ENCODE results near the gene GPR15LG.
A peak's percentile ranks its signal among the peaks of the same experiment; 100 is the strongest.

The GPR15LG gene

DNA sequence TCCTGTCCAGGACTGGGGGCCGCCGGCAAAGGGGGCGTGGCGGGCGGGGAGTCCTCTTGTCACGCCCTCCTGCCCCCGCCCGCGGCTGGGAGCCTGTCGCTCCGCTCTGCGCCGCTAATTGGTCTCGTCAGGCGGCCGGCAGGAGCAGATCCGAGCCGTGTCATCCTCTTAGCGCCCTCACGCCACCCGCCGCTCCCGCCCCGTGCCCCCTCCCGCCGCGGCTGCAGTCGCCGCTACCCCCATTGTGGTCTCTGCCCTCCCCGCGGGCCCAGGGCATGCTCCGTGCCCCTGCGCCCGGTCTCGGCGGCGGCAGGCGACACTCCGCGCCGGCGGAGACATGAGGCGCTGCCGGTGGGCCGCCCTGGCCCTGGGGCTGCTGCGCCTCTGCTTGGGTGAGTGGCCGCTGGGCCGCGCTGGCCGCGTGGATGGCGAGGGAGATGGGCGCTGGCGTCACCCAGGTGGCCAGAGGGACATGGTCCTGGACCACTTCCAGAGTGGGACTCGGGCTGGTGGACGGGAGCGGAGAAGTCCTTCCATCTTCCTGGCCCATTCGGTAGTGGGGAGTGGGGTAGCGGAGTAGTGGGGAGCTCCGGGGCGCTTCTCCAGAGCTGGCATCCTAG lies 20.9 kb downstream of the GPR15LG start, which contains the start of gene CDHR1:
CDHR1 (plus strand) TSS at position 114 of the 620 bp plus-strand sequence; CDS start at position 338, 224 bp downstream.
- peak; percentile 14 for DNase-seq

DNA sequence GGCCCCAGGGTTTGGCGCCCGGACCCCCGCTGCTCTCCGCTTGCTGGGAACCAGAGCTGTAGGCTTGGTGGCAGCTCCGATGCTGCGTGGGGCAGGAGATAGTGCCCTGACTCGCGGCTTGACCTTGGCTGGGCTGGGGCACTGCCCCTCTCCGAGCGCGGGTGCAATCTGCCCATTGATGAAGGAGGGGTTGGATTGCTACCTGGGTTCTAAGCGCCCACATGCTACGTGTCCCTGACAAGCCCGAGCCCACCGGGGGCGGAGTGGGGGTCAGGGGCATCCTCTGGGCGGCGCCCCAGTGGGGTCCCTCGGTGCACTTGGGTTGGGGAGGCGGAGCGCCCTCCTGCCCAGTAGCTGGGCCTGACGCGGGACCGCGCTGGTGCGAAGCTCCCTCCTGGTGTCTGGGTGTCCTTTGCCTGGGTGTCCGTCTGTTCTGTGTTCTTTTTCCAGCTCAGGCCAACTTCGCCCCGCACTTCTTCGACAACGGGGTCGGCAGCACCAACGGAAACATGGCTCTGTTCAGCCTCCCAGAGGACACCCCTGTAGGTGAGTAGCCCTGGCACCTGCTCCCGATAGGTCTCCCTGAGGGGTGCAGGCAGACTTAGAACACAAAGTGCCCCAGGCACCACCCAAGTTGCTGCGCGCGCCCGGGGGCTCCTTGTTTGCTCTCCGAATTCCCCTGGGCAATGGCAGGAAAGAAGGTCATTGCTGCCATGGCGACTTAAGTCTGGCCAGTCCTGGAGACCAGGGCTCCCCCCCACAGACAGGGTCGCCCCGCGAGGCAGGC lies 21.6 kb downstream of the GPR15LG start:
- no peak for DNase-seq

DNA sequence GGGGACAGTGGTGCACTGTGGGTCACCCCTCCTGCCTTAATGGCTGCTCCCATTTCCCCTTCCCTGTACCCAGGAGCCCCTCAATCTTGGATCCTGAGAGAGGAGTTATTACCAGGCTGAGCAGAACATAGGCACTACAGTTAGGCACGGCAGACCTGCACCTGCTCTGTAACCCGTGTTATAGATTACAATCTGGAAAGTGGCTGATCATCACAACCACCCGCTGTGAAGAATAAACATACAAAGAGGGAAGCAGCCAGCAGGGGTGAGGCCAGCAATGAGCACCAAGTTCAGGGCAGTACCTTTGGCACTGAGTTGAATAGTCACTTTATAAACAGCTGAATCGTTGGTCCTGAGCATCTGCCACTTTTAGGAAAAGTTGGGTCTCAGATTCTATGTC lies 22.5 kb downstream of the GPR15LG start:
- no peak for DNase-seq

DNA sequence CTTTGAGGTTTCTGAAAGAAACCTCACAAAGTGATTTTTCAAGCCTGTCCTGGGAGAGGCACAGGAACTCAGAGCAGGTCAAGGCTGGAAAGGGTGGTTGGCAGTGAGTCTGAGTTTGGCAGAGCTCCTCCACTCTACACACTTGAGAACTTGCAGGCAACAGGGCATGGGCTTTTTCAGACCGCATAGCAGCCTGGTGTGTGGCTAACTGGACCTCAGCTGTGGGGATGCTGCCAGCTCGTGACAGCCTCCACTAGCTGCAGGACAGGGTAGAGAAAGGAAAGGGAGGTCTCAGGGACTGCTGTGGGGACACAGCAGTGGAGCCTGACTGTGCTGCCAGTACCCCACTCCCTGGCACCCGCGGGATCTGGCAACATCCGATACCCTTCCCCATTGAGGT lies 23.3 kb downstream of the GPR15LG start:
- no peak for DNase-seq

DNA sequence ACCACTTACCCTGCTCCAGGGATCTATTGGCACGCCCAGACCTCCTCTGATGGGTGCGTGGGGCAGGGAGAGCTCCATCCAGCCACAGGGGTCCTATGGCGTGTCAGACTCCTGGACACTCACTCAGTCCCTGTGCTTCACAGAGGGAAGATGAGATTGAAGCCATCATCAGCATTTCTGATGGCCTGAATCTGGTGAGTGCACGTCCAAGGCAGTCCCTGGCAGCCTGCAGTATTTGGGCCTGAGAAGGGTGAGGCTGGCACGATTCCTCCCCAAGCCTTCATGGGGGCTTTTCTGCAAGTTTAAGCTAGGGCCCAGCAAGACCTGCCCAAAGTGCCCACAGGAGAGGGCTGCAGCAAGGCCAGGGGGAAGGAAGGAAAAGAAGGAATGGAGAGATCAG lies 24.0 kb downstream of the GPR15LG start:
- DNase-seq: no peak

DNA sequence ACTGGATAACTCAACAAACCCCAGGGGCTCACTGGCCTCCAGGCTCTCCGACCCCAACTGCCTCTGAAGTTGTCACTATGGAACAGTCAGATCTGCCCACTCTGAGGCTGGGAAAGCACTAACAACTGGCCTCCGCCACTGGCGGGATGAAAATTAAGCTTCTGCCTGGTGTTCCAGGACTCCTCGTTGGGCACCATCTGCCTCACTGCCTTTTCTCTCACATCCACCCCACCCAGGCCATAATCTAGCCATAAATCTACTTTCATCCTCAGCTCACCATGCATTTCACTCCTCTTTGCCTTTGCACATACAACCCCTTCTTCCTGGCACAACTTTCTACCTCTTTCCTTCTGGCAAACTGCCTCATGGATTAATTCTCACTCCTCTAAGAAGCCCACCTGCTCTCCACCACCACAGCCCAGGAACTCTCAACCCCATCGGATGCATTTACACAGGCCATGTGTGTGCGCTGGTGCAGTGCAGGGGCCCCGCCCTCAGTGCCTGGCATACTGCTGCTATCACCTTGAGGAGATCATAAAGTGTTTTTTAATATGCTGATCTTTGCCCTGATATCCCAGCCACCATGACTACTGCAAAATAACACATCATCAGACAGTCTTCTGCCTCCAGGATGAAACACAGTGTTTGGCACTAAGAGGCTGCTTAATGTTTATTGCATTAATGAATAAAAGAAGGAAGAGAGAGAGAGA lies 24.8 kb downstream of the GPR15LG start:
- DNase-seq: no peak

DNA sequence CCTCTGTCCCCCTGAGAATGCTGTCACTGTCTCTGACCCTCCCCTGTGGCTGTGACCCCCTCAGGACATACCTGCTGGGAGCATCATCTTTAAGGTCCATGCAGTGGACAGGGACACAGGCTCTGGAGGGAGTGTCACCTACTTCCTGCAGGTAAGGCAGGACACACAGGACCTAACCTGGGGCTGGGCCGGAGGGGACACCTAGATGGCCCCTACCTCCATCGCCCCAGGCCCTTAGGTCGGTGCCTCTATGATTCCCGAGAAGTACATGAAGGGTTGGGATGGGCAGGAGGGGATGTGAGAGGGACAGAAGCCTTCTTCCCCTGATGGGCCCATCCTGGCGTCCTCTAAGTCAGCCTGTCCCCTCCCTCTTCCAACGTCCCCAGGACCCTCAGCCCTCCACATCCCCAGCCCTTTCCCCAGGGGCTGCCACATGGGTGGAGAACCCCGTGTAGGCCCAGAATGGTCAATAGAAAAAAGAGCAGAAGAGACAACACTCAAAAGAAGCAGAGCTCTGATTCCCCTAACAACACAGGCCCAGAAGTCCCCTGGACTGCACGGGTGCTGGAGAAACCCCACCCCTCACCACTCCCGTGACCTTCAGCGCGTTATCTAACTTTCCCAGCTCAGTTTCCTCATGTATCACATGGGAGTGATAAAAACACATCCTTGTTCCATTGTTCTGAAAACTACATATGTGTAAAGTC lies 27.1 kb downstream of the GPR15LG start:
- no peak for DNase-seq

DNA sequence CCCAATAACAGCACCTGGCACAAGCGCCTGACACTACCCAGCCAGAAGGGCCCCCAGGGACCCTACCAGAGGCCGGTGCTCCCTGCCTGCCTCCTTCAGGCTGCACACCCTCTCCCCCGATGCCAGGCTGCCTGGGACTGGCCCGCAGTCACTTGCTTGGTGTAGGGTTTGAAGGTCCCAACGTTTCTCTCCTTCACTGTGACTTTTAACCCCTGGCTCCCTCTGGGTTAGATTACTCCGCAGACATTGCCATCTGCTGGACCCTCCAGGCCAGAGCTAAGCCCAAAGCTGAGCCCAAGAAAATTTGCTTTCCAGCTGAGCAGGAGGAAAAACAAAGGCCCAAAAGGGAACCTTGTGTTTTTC lies 27.6 kb downstream of the GPR15LG start:
- DNase-seq: no peak

DNA sequence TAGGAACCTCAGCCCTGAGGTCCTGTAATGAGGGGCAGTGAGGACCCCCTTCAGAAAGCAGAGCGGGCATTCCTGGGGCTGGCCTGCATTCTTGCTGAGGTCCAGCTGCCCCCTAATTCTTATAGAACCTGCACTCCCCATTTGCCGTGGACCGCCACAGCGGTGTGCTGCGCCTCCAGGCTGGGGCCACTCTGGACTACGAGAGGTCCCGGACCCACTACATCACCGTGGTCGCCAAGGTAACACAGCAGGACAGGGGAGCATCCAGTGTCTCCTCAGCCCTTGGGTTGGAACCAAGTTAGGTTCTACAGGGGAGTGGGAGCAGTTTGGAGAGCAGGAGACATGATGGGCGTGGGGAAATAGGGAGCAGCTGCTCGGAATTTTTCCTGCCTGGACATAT lies 28.1 kb downstream of the GPR15LG start:
- DNase-seq: no peak

DNA sequence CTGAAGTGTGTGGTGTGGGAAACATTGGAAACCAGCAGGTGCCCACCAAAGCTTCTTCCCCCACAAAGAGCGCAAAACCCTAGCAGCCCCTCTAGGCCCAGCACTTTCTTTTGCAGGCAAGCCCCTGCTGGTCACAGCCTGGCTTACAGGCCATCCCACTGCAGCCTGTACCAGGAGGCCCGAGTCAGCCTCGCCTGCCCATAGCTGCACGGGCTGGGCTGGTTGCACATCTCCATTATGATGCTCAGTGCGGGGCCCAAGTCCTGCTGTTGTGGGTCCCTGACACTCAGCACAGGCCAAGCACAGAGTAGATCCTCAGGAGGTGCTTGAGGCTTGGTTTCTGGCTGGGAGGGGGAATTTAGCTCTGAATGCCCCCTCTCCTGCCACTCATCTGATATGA lies 28.7 kb downstream of the GPR15LG start:
- no peak for DNase-seq

DNA sequence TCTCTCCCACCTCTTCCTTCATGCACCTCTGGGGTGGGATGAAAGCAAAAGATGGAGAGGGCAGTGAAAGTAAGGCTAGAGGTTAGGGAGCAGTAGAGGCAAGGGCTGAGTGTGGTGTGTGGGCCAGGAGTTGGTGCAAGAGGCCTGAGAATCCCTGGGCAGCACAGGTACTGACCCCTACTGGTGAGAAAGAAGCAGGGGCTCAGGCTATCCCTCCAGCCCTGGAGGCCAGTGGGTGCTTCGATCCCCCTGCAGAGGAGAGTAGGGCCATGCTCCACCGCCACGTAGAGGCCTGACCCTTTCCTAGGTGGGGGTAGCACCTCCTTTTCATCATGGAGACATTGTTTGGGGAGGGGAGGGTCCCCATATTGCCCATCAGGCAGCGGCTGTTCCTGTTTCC lies 30.5 kb downstream of the GPR15LG start:
- no peak for DNase-seq

DNA sequence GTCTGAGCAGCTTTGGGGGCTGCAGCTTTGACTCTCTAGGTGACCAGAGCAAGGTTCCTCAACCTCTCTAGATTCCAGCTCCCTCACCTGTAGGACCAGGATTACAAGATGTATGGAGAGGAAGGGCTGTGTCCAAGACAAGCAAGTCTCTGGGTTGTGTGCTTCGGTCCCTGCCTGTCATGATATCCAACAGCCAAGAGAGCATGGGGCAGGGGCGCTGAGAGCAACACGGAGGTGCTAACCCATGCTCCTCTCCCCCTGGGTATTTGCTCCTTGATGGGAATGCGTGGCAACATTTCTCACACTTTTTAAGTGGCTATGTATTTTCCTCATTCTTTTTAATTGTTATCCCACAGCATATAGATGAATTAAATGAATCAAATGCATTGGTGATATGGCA lies 31.0 kb downstream of the GPR15LG start:
- no peak for DNase-seq

DNA sequence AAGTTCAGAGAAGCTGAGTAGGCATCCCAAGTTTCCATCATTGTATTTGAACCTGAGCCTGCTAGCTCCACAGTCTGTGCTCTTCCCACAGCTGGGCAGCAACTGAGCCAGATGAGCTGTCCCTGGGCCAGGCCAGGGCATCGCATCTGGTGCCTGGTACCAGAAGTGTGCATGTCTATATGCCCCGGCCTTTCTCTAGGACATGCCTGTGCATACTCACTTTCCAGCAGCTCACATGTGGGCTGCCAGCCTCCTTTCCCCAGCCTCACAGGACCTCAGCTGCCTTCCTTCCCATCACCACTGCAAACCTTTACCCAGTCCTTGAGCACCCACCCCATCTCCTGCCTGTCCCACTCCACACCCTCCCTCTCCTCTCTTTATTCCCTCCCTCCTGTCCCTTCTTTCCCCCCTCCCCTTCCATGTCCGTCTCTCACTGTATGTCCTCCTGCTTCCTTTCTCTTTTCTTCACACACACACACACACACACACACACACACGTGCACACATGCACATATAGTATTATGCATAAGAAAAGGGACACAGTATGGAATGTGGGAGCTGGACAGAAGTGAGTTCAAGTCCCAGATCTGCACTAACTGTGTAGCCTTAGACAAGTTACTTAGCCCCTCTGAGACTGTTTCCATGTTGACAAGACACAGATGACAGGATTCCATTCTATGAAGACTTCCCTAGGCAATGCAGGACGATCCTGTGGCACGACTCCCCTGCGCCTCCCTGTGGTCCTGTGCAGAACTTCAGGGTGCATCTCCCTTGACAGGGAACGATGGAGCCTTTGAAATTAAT lies 31.6 kb downstream of the GPR15LG start:
- peak; percentile 51 for DNase-seq

DNA sequence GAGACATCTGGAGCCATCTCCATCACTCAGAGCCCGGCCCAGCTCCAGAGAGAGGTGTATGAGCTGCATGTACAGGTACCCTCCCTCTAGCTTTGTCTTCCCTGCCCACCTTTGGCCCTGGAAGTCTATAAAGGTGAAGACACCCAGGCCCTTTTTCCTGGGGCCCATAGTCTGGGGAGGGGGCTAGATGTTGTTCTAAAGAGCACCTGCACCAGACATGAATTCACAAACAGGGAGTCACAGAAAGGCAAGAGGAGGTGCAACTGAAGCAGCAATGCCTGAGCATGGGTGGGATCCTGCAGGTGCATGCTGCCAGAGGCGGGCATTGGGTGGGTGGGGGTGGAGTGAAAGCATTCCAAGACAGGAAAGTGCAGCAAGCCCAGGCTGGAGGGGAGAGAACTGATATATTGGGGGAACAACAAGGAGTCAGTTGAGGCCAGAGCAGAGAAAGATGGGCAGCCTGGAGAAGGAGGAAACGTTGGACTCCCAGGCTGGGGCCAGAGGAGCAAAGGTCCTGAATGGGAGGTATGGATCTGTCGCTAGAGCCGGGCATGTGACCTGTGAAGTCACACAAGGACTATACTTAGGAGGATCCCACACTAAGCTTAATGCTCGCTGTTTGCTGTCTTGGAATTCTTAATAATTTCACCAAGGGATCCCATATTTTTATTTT lies 32.4 kb downstream of the GPR15LG start:
- no peak for DNase-seq

DNA sequence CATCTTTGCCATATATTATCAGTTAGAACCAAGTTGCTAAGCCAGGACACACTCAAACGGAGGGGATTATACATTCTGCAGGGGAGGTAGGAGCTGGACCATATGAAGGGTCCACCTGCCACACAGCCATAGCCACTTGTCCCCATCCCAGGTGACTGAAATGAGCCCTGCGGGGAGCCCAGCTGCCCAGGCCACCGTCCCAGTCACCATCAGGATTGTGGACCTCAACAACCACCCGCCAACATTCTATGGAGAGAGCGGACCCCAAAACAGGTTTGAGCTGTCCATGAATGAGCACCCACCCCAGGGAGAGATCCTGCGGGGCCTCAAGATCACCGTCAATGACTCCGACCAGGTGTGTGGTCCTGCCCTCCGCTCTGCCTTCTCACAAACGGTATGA lies 34.4 kb downstream of the GPR15LG start:
- DNase-seq: no peak

DNA sequence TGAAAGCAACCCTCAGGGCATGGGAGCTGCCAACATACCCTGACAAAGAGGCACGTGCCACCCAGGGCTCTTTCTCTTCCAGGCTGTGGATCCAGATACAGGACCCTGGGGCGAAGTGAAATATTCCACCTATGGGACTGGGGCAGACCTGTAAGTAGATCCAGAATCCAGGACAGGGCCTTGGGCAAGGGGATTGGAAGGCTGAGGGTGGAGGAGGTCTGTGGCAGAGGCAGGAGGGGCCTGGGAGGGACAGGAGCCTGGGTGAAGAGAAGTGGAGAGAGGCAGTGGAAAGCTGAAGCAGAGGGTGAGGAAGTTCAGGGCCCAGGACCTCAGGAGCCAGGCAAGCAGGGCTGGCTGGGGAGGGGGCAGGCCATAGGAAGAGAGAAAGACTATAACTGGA lies 38.0 kb downstream of the GPR15LG start:
- no peak for DNase-seq

DNA sequence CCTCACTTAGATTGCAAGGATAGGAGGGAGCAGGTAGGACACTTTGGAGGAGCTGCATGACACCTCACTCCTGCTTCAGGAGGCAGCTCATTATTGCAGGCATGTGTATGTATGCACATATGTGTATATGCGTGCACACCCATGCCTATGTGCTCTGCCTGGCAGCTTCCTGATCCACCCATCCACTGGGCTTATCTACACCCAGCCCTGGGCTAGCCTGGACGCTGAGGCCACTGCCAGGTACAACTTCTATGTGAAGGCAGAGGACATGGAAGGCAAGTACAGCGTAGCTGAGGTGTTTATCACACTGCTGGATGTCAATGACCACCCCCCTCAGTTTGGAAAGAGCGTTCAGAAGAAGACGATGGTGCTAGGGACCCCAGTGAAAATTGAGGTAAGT lies 38.4 kb downstream of the GPR15LG start:
- no peak for DNase-seq

DNA sequence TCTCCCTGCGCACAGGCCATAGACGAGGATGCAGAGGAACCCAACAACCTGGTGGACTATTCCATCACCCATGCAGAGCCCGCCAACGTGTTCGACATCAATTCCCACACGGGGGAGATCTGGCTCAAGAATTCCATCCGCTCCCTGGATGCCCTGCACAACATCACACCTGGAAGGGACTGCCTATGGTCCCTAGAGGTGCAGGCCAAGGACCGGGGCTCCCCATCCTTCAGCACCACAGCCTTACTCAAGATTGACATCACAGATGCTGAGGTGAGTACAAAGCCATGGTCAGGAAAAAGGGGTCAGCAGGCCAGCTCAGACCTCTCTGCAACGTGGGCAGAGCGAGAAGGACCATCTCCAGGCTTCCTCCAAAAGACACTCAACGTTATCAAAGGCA lies 39.5 kb downstream of the GPR15LG start:
- DNase-seq: no peak

DNA sequence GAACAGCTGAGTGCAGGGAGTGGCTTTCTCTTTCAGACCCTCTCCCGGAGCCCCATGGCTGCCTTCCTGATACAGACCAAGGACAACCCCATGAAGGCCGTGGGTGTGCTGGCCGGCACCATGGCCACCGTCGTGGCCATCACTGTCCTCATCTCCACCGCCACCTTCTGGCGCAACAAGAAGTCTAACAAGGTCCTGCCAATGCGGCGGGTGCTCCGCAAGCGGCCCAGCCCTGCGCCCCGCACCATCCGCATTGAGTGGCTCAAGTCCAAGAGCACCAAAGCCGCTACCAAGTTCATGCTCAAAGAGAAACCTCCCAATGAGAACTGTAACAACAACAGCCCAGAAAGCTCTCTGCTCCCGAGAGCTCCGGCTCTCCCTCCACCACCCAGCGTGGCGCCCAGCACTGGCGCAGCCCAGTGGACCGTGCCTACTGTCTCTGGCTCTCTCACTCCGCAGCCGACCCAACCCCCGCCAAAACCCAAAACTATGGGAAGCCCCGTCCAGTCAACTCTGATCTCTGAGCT lies 40.5 kb downstream of the GPR15LG start:
- DNase-seq: no peak

DNA sequence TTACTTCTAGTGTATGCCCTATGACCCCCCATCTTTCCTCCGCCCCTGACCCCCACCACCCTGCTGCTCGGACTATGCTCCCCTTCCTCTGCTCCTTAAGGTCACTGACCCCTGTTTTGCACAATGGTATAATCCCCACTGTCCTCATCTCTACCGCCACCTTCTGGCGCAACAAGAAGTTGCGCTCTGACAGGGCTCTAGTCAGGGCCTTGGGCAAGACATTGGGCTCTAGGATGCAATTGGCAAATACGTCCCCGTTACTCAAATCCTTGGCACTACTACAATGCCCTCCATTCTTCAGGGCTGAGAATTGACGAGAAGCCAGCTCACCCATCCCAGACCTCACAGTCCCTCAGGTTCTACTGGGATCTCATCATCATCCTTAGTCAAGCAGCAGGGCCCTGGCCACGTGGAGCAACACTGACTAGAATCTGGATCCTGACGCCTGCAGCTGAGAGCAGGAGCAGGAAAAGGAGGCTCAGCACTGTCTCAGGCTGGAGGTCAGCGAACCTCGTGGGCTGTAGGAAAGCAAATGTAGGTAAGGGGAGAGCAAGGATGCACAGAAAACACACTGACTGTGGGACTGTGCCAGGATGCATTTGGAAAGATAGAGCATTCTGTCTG lies 41.1 kb downstream of the GPR15LG start:
- DNase-seq: peak; percentile 11

DNA sequence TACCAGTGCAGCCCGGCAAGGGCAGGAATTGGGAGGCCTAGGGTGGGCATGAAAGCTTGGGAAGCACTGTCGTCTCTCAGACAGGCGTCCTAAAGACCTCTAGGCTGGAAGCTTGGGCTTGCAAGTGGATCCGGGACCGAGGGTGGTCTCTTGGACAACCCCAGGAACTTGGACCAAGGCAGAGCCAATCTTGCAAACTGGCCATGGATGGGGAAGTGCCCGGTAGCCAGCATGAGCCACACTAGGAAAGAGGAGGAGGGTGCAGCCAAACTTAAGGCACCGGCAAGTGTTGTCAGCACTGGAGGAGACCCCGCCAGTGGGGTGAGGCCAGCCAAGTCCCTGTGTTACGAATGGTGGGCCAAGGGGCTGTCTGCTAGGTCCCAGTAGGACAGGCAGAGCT lies 43.2 kb downstream of the GPR15LG start:
- DNase-seq: no peak
